ENCODE measurements around the gene CUTA. TPM values are rescaled to one million over a fixed set of nuclear protein-coding genes. Genes with fewer than 3 reads are reported as not detected.
"Not testable (repeated sequence)": the region's sequence is repeated elsewhere in the genome, so short reads cannot be mapped to it uniquely, and the experiment has no call there.

The CUTA gene
- total RNA-seq, 2 donors from 2014 or later = 107 to 110 TPM

GRCh38 chr6:33383427-33384185 is 34.3 kb downstream of the CUTA start:
- DNase-seq (ENCODE audit: low spot score) = no peak
- intact Hi-C loops (cut with DNase I) = no loop called here

GRCh38 chr6:33380272-33380981 is 37.5 kb downstream of the CUTA start:
- intact Hi-C loops (cut with DNase I) = no loop called here

GRCh38 chr6:33379184-33379583 is 38.7 kb downstream of the CUTA start:
- not testable (repeated sequence) for DNase-seq (ENCODE audit: low spot score)
- intact Hi-C loops (cut with DNase I) = loop anchor here in 1 of 2 donors (5.0 kb wide), 1 partner anchor 1862 kb away; no protein-coding TSS in a partner anchor

More at GRCh38 chr6:33380272-33380981, 37.5 kb downstream of the CUTA start:
- no peak for DNase-seq (ENCODE audit: low spot score)

- no peak for DNase-seq (ENCODE audit: low spot score)
- intact Hi-C loops (cut with DNase I) = loop anchor here in 1 of 2 donors (5.0 kb wide), 1 partner anchor 1860 kb away; no protein-coding TSS in a partner anchor
Observed at GRCh38 chr6:33377171-33377570, 40.7 kb downstream of the CUTA start.

- peak; percentile 82 for DNase-seq (ENCODE audit: low spot score)
- intact Hi-C loops (cut with DNase I) = loop anchor here in 1 of 2 donors (5.0 kb wide), 1 partner anchor 1858 kb away; no protein-coding TSS in a partner anchor
Observed at GRCh38 chr6:33375143-33375671, 42.7 kb downstream of the CUTA start.

- intact Hi-C loops (cut with DNase I) = no loop called here
- DNase-seq (ENCODE audit: low spot score) = peak; percentile 15
Observed at GRCh38 chr6:33373960-33374910, 43.7 kb downstream of the CUTA start.

- intact Hi-C loops (cut with DNase I) = no loop called here
- DNase-seq (ENCODE audit: low spot score) = no peak
Observed at GRCh38 chr6:33372526-33373123, 45.3 kb downstream of the CUTA start.

- intact Hi-C loops (cut with DNase I); DNase-seq (ENCODE audit: low spot score): not testable (repeated sequence)
Observed at GRCh38 chr6:33371901-33372300, 46.0 kb downstream of the CUTA start.

- intact Hi-C loops (cut with DNase I); DNase-seq (ENCODE audit: low spot score): not testable (repeated sequence)
Observed at GRCh38 chr6:33367715-33368025, 50.2 kb downstream of the CUTA start.

GRCh38 chr6:33367009-33367714 is 50.7 kb downstream of the CUTA start:
- no peak for DNase-seq (ENCODE audit: low spot score)
- intact Hi-C loops (cut with DNase I) = no loop called here

Small RNA genes within 50 kb of the gene (microRNA-seq; reads per million reads assigned to microRNA genes)
- 0 reads per million in 2 donors for gene MIR5004 (ENCODE audit: borderline microRNAs expressed in 2 of 2)

Other genes starting within 250 kb of the CUTA start
- 1 to 10 TPM in 1 of 2 donors, under 1 TPM in 1; 0.43 to 1.0 TPM for gene COL11A2, start 225.6 kb downstream of the CUTA start, total RNA-seq
- gene RXRB, start 217.4 kb downstream of the CUTA start, total RNA-seq = 10 to 100 TPM; 31.3 to 31.7 TPM
- gene SLC39A7, start 217.2 kb downstream of the CUTA start, total RNA-seq = 10 to 100 TPM; 79.4 to 86.2 TPM
- 1 to 10 TPM; 2.8 to 4.0 TPM for gene HSD17B8, start 213.5 kb downstream of the CUTA start, total RNA-seq
- gene RING1, start 209.6 kb downstream of the CUTA start, total RNA-seq = 10 to 100 TPM; 29.8 to 32.2 TPM
- 10 to 100 TPM; 27.8 to 44.0 TPM for gene VPS52, start 146.2 kb downstream of the CUTA start, total RNA-seq
- 1,000 to 10,000 TPM; 1,709 to 1,844 TPM for gene RPS18, start 146.0 kb downstream of the CUTA start, total RNA-seq
- 10 to 100 TPM in 1 of 2 donors, 1 to 10 TPM in 1; 9.5 to 14.1 TPM for gene B3GALT4, start 141.0 kb downstream of the CUTA start, total RNA-seq
- gene WDR46, start 128.9 kb downstream of the CUTA start, total RNA-seq = 10 to 100 TPM; 31.7 to 40.3 TPM
- gene PFDN6, start 128.5 kb downstream of the CUTA start, total RNA-seq = 10 to 100 TPM; 29.1 to 31.0 TPM
- gene RGL2, start 119.2 kb downstream of the CUTA start, total RNA-seq = 10 to 100 TPM; 52.4 to 52.8 TPM
- 10 to 100 TPM; 57.7 to 65.8 TPM for gene TAPBP, start 104.0 kb downstream of the CUTA start, total RNA-seq
- 10 to 100 TPM; 15.7 to 17.0 TPM for gene ZBTB22, start 100.4 kb downstream of the CUTA start, total RNA-seq
- gene DAXX, start 95.1 kb downstream of the CUTA start, total RNA-seq = 10 to 100 TPM; 30.3 to 42.3 TPM
- 1 to 10 TPM in 1 of 2 donors, under 1 TPM in 1; 0.29 to 1.0 TPM for gene KIFC1, start 26.3 kb downstream of the CUTA start, total RNA-seq
- 10 to 100 TPM; 46.3 to 67.6 TPM for gene PHF1, start 7.1 kb downstream of the CUTA start, total RNA-seq
- 10 to 100 TPM; 15.4 to 19.3 TPM for gene SYNGAP1, start 2.0 kb upstream of the CUTA start, total RNA-seq
- gene ZBTB9, start 36.5 kb upstream of the CUTA start, total RNA-seq = 1 to 10 TPM; 3.9 to 5.0 TPM
- gene BAK1, start 162.2 kb upstream of the CUTA start, total RNA-seq = 10 to 100 TPM; 12.4 to 17.7 TPM
- gene ITPR3, start 203.2 kb upstream of the CUTA start, total RNA-seq = 10 to 100 TPM; 15.6 to 17.1 TPM